GM19035 (cell line): ENCODE results near the gene PCP4L1.
"Not testable (repeated sequence)": the region's sequence is repeated elsewhere in the genome, so short reads cannot be mapped to it uniquely, and the experiment has no call there.

Source experiments
- ATAC-seq: cut with Tn5 transposase; IDR thresholded peaks from one replicate; pipeline ENCODE4 v1.9.1; 2021; ENCODE audit not compliant: unreplicated experiment

Gene PCP4L1

DNA sequence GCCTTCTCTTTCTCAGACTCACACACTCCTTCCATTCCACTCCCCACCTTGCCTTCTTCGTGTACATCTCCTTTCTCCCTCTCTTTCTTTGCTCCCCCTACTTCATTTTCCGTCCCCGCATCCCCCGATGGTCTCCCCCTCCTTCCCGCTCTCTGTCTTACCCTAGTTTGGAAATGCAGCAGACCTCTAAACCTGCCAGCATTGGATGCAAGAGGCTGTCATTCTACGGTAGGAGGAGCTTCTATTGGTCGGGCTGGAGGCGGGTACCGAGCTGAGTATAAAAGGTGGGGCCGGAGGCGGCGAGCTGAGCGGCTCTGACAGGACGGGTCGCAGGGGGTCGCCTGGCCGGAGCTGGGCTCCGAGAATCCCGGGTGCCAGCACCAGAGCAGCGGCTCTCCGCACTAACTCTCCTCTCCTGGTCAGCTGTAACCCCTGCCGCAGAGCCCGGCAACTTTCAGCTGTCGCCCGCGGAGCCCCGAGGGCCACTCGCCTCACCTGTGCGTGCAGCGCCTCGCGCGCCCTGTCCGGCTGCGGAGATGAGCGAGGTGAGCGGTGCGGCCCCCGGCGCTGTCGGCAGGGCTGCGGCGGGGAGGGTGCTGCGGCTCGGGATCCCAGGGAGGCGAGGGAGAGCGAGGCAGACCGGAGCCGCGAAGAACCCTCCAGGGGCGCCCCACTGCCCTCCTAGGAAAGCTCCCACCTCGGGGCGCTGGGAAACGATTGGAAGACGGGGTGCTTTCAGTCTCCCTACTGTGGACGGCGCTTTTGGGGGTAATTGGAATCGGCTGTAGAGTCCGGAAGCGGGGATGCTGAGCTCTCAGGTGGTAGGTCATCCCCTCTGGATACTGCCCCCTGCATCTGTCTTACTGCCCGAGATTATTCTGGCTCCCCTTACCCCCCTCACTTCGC lies at the start of gene PCP4L1:
PCP4L1 (plus strand) TSS at position 307 of the 906 bp plus-strand sequence; CDS start at position 537, 230 bp downstream.
- no peak for ATAC-seq

DNA sequence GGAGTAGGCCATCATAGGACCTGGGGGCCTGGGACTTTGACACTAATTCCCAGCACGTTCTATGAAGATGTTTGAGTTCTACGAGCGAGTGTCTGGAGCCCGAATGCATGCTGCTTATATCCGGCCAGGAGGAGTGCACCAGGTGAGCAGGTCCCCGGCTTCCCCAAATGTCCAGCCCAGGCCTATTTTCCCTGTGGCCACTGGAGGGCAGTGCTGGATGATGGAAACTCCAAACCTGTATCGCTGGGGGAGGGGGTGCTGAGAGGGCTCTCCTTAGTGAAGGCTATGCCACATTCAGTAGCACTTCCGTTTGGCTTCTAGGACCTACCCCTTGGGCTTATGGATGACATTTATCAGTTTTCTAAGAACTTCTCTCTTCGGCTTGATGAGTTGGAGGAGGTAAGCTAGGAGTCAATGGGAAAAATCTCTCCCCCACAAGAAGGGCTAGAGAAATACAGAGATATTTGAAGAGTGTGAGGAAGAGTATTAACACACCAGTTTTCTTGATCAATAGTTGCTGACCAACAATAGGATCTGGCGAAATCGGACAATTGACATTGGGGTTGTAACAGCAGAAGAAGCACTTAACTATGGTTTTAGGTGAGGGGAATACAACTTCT lies 48.6 kb upstream of the PCP4L1 start:
- ATAC-seq = no peak

DNA sequence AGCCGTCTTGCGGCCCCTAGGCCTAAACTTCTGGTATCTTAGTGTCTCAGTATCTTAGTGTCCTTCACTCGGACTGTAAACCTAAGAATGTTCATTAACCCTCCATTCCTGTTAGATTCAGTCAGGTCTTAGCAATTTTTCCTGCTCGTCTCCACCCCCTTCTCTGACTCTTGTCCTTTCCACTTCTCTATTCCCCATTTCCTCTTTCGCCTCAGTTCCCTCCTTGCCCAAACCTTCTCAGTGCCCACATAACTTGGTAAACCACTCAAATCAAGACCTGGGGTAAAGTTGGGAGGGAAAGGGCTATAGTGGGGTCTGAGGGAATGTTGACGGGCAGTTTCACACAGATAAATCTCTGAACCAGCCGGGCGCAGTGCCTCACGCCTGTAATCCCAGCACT lies 44.2 kb upstream of the PCP4L1 start:
- no peak for ATAC-seq

DNA sequence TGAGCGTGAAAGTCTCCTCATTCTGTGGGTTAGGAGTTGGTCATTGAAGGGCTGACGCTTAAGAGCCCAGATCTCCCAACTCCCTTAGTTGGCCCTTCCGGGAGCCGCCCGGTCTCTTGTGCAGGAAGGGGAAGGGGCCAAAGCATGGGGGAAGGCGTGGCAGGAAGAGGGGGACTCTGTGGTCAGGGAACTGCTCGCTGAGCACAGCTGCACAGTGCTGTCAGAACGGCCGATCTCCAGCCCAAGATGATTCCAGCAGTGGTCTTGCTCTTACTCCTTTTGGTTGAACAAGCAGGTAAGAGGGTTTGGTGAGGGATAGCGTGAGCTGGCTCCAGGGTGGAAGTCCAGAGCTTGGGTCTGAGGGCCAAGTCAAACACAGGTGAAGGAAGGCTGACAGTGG lies 43.5 kb upstream of the PCP4L1 start, which contains the start of gene FCER1G:
FCER1G (plus strand) TSS at position 220 of the 400 bp plus-strand sequence; CDS start at position 247, 27 bp downstream.
- ATAC-seq = no peak

DNA sequence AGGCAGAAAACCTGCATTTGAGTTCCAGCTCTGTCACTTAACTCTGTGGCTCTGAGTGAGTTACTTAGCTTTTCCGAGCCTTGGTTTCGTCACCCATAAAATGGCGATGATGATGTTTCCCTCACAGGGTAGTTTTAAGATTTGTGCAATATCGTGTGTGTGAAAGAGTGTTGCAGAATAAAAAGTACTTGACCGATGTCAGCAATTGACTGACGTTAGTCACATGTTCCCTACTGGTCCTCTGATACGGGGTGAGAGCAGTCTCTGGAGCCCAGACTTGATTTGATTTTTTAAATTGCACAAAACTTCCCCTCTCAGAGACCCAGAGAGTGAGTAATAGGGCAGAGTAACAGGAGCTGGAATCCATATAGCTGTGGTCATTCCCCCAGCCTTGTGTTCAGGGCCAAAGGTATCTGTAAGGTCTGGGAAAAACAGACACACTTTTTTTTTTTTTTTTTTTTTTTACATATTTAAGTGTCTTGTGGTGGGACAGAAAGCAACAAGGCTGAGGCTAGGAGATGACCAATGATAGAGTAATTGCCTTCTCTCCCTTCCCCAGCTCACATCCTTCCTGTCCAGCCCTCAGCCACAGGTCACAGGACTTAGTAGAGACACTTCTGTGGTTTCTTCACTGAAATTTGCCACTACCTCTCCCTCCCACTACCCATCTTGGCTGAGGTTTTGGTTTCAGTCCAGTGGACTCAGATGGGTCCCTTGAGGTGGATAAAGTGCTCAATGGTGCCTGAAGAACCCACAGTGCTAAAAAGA lies 41.4 kb upstream of the PCP4L1 start:
- peak; percentile 88 for ATAC-seq

DNA sequence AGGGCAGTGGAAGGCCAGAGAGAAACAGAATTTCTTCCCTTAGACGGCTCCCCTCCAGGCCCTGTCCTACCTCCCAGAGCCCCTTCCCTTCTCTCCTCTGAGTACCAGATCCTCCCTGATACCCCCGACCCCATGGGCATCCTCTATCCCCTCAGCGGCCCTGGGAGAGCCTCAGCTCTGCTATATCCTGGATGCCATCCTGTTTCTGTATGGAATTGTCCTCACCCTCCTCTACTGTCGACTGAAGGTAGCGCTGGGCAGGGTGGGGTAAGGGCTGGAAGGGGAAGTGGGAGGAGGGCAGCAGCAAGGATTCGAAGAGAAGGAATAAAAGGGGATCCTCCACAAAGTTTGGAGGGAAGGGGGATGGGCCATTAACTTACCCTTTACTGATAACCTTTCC lies 40.7 kb upstream of the PCP4L1 start:
- ATAC-seq = no peak

DNA sequence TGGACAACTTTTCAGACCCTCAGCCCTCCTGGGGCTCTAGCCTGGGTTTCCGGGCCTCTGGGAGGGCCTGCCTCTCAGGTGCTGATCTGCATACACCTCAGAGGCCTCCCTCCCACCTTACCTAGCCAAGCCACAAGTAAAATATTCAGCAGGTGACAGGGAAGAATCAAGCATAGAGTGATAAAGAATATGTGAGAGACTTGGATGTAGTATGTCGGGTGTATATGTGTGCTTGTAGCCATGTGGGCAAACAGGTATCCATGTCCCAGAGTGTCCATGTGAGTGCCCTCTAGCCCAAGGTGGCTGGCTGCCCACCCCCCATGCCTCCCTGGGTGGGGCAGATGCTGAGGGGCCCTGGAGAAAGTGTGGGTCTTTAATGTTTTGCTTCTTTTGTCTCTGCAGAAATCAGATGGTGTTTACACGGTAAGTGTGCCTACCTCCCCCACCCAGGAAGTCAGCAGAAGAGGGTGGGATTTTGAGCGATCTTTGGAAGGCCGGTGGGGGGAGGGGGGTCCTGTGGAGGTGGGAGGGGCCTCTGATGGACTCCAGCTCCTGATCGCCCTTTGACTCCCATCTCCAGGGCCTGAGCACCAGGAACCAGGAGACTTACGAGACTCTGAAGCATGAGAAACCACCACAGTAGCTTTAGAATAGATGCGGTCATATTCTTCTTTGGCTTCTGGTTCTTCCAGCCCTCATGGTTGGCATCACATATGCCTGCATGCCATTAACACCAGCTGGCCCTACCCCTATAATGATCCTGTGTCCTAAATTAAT lies 40.1 kb upstream of the PCP4L1 start:
- no peak for ATAC-seq

DNA sequence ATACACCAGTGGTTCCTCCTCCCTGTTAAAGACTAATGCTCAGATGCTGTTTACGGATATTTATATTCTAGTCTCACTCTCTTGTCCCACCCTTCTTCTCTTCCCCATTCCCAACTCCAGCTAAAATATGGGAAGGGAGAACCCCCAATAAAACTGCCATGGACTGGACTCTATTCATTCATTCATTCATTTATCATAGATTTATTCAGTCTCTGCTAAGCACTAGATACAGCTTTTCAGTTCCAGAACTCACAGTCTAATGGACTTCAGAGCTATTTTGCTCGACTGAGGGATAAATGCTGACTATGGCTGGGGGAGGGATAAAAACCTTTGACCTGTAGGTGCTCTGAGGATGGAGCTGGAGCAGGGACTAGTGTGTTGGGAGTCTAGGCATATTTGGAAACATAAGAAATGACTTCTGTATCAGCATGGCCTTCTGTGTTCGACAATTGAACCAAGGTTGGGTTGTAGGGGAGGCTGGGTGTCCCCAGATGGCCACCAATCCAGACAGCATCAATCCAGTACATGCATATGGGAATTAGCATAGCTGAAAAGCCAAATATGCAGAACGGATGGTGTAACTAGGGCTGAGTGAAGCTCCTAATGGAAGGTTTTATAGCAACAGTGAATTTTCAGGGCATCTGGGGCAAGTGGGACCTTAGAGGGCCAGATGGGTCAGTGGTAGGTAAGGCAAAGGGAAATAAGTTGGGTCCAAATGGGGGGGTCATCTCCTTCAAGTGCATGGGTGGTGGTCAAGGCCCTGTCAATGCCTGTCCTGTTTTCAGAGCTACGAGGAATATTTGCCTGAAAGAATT lies 39.3 kb upstream of the PCP4L1 start:
- ATAC-seq = no peak

DNA sequence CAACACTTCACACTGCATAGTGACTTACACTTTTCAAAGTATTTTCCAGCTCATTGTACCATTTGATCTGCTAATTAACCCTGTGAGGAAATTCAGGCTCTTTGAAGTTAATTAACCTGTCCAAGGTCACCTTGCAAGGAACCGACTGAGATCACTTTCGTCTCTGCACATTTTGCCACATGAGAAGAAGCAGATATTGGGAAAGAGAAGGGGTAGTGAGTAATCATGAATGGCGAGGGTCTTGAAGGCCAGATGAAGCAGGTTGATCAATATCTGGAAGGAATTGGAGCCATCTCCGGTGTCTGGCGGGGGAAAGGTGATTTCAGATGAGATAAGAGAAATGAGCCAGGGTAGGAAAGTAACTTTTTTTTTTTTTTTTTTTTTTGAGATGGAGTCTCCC lies 38.5 kb upstream of the PCP4L1 start:
- ATAC-seq = no peak

DNA sequence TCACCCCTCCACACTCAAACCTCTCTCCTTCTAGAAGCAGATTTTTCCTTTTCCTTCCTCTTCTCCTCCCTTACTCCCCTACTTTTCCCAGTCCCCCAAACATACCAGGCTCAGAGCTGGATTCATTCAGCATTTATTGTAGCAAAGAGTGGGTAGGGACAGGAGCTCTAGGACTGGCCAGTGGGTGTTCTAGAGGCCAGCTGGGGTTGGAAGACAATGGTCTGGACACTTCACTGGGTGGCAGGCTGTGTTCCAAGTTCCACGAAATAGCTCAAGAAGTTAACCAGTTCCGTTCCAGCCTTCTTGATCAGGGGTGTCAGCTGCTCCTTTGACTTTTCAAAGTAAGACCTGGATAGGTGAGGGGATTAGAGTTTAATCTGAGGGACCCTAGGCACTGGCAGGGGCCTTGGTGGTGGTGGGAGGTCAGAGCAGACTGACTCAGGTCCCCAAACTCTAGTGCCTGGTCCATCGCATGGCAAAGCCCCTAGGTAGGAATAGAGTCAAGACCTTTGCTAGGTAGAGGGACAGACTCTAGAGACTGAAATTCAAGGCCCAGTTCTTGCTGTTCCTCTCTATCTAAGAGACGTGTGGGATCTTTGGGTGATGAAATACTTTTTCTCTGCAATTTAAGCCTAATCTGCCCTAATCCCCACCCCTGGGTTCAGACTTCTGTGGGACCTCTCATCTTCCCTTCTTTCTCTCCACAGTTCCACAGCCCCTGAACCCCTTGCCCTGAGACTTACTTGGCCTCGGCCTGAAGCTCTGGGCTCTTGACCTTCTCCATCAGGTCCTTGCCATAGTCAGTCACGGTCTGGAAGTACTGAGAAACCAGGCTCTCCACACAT lies 36.1 kb upstream of the PCP4L1 start:
- no peak for ATAC-seq

DNA sequence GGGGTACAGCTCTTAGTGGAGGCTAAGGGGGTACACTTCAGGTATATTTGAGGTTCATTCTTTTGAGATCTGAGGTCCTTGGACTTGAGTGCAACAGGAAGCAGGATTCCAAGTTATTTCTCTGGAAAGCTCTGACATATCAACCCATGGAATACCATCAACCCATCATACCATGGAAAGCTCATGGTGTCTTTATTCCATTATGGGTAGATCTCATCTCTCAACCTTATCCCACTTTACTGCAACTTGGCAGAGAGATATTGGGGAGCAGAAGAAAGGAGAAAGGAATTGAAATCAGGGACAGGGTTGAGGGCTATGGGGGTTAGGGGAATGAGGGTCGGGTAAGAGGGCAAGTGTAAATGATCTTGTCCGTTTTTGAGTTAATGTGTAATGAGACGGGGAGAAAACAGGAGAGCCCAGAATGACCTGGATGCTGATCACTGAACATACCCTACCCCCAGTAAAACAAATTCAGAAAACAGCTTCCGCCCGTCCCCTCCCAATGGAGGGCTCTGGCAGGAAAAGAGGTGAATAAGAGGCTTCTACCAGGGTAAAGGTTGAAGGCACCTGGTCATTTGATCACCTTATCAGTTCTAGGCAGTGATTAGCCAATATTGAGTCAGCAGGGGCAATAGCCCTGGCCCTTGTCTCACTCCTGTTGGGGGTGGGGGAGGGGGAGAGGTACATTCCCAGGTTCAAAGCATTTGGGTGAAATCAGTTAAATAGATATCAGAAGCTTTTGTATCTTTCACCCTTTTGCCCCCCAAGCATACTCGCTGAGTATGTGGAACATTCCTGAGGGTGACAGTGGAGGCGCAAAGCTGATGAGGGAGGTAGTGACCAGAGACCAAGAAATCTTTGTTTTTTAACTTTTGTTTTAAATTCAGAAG lies 34.5 kb upstream of the PCP4L1 start:
- no peak for ATAC-seq

DNA sequence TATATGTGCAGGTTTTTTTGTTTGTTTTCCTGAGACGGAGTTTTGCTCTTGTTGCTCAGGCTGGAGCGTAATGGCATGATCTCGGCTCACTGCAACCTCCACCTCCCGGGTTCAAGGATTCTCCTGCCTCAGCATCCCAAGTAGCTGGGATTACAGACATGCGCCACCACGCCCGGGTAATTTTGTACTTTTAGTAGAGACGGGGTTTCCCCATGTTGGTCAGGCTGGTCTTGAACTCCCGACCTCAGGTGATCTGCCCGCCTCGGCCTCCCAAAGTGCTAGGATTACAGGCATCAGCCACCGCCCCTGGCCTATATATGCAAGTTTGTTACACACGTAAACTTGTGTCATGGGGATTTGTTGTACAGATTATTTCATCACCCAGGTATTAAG lies 33.9 kb upstream of the PCP4L1 start:
- not testable (repeated sequence) for ATAC-seq

DNA sequence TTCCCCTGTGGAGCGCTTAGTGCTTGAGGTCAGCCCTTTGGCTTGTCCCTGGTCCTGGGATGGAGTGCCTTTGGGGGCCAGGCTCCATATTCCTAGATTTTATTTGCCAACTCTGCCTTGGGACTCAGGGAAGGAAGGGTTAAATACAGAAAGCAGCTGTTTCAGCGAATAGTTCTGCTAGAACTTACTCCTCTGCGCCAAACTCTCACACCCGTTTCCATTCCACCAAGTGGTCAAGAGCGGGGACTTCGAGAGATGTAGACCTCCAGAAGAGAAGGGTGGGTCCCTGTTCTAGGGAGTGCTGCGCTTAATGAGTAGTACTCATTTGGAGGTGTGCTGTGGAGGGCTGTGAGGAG lies 33.4 kb upstream of the PCP4L1 start:
- no peak for ATAC-seq

DNA sequence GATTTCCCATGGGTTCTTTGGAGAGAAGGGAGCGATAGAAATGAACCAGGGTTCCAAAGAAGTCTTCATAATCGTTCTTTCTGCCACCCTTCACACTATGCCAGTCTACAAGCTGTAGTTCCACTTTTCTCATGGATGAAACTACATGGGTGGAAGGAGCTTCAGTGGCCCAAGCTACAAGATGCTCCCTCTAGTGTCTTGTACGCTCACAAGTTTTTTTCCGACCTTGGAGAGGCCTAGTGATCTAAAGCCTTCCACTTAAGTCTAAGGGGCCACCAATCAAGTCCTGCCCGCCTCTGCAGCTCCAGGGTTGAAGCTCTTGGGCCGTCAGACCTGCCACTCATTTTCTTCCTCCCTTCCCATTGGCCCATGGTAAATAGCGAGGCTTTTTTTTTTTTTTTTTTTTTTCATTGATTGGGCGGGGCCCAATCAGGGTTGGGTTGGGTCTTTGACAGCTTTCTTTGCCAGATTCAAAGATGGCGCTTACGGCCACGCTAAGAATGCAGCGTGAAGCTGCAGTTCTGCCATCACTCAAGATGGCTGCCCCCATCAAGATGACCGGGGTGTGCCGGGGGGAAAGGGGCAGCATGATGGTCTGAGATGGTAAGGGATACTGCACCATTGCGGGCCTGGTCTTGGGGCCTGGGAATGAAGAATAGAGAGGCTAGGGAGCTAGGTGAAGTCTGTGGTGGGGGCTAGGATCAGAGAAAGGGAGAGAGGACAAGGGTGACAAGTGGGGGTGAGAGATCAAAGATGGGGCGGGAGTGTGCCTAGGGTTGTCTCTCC lies 32.8 kb upstream of the PCP4L1 start, which contains the start of gene TOMM40L:
TOMM40L (plus strand) TSS at position 527 of the 786 bp plus-strand sequence. CDS start 430 bp downstream, outside the sequence.
- peak; percentile 97 for ATAC-seq

DNA sequence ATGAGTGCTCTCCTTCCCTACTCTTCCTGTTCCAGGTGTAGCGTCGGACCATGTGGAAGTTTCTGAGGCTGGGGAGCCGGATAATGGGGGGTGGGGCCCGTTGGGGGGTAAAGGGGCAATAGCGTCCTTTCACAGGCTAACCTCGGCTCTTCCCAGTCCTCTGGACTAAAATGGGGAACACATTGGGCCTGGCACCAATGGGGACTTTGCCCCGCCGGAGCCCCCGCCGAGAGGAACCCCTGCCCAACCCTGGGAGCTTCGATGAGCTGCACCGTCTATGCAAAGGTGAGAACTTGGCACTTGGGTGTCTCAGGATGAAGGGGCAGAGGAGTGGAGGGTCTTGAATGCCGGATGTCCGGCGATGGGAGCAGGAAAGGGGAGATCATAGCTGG lies 32.2 kb upstream of the PCP4L1 start:
- no peak for ATAC-seq

DNA sequence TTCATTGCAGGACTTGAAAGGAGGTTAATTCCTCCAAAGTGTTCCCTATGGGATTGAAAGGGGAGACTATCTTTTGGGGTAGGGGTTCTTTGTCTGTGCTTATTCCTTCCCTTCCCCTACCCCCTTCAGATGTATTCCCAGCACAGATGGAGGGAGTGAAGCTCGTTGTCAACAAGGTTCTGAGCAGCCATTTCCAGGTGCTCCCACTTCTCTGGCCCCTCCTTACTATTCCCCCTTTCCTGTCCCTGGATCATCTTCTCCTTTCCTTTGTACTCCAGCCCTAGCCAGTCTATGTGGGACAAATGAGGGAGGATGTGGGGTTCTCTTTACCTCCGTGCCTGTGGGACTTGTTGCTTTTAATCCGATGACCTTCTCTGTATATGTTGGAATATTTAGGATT lies 31.8 kb upstream of the PCP4L1 start:
- no peak for ATAC-seq

DNA sequence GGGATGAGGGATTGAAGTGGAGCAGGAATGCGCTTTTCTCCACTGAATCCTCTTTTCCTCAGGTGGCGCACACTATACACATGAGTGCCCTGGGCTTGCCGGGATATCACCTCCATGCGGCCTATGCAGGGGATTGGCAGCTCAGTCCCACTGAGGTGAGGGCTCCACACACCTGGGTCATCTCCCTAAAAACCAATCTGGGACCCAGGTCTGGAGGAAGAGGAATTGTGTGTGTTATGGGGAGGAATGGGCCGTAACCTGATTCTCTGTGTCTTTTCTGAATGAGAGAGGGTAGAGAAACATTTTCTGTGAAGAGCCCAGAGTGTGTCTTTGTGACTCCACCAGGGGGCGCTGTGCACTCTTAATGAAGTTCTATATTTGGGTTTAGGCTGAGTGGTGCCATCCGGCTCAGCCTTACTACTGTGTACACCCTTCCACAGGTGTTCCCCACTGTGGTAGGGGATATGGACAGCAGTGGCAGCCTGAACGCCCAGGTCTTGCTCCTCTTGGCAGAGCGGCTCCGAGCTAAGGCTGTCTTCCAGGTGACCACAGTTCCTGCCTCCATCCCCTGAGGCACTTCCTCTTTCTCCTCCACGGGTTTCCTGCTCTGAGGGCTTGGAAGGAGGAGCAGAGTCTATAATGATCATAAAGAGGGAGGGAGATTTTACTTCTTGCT lies 31.2 kb upstream of the PCP4L1 start:
- peak; percentile 42 for ATAC-seq
